NOMO-1 treated with DMSO at 0.1 percent for 48 hours (cell line): Measurements from ENCODE around the gene NPC1.
A peak's percentile ranks its signal among the peaks of the same experiment; 100 is the strongest.
"Not testable (repeated sequence)": the region's sequence is repeated elsewhere in the genome, so short reads cannot be mapped to it uniquely, and the experiment has no call there.

Source experiments
- DNase-seq: peaks from one replicate; lab custom pipeline; 2025; ENCODE audit not compliant: unreplicated experiment; lab: John Stamatoyannopoulos, UW

Gene NPC1

DNA sequence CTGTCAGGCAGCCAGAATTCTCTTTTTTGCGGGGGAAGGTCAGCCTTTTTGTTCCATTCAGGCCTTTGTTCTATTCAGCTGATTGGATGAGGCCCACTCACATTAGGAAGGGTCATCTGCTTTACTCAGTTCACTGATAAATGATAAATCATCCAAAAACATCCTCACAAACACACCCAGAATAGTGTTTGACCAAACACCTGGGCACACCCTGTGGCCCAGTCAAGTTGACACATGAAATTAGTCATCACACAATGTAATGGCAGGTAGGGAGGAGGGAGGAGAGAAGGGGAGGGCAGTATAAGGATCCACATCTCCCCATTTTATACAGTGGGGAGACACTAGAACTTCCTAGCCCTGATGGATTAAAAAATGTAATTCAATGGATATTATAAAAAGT is 91.3 kb downstream of the NPC1 start:
- DNase-seq, result no peak

DNA sequence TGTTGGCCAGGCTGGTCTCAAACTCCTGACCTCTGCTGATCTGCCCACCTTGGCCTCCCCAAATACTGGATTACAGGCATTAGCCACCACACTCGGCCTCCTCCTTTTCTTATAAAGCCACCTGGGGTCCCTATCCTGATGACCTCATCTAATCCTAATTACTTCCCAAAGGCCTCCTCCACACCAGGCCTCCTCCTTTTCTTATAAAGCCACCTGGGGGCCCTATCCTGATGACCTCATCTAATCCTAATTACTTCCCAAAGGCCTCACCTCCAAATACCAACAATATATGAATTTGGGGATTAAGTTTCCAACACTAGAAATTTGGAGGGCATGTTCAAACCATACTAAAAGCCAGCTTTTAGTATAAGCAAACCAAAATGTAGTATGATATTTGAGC is 92.7 kb downstream of the NPC1 start:
- DNase-seq, result no peak

DNA sequence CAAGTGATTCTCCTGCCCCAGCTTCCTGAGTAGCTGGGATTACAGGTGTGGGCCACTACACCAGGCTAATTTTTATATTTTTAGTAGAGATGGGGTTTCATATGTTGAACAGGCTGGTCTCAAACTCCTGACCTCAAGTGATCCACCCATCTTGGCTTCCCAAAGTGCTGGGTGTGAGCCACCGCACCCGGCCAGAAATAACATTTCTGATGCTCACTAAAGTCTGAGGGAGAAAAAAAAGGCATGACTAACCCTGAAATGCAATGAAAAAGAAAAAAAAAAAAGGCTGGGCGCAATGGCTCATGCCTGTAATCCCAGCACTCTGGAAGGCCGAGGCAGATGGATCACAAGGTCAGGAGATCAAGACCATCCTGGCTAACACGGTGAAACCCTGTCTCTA is 96.7 kb downstream of the NPC1 start:
- not testable (repeated sequence) for DNase-seq

DNA sequence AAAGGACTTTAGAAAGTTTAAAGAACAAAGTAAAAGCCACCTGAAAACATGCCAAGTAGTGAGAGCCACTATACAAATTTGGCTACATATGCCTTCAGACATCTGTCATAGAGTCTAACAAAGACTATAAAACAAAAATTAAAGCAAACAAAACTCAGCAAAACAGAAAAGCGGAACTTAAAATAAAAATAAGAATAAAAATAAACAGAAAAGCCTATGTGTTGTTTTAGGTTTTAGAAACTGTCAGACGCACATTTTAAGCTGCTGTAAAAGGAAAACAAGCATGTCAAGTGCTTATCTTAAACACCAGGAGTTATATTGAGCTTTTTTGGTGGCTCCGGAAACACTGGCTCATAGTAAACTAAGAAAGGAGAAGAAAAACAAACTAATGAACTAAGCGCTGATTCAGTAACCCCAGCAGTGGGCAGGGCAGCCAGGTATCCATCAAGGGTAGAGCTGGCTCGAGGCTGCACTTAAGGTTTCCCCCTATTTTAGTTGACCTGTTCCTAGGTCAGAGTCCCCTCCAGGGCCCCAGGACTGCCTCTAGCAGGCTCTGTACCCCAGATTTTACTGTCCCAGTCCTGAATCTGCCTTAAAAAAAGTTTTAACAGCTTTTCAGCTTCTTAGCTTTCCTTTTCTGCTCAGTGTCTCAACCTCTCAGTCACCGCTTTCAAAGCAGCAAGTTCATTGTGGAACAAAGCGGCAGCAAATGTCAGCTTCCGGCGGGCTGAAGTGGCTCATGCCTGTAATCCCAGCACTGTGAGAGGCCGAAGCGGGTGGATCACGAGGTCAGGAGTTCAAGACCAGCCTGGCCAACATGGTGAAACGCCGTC is 98.4 kb downstream of the NPC1 start:
- peak; percentile 33 for DNase-seq

DNA sequence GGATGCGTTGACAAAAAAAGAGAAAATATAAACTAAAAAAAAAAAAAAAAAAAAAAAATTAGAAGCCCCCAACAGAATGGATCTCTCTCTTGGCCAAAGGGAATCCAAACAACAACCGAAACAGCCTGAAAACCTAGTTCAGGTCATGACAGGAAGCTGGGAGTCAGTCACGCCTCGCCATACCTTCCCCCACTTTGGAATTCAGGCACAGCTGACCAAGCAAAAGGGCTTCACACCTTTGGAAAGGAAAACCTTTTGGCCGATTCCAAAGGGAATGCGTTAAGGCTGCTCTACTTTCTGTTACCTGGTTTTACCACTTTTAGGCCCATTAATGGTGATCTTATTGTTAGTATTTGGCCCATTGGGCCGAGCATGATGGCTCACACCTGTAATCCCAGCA is 100.9 kb downstream of the NPC1 start:
- no peak for DNase-seq

DNA sequence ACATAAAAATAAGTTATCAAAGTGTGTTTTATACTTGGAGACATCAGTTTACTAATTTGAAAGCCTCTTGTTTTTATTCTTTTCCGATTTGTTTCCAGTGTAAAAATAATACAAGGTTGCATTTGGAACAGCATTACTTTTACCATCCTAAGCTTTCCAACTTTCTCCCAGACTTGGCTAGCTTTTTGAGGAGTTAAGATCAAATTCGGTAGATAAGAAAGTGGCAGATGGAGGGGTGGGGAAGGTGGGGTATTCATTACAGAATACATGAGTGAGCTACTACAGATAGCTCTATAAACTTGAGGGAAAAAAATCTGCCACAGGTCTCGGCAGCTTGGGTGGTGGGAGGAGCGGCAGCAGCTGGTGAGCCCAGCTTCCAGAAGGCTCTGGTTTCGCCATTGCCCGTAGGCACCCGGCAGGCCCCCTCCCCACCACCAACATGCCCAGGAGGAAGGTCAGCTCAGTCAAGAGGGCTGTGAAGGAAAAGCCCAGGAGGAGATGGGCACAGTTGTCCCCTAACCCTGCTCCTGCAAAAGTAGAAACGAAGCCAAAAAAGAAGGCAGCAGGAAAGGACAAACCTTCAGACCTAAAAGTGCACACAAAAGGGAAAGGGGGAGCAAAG is 101.6 kb downstream of the NPC1 start:
- no peak for DNase-seq
